ENCODE results near the gene FARSA. TPM values are rescaled to one million over a fixed set of nuclear protein-coding genes. Genes with fewer than 3 reads are reported as not detected.
A peak's percentile ranks its signal among the peaks of the same experiment; 100 is the strongest.
"Not testable (repeated sequence)": the region's sequence is repeated elsewhere in the genome, so short reads cannot be mapped to it uniquely, and the experiment has no call there.

Gene FARSA
- total RNA-seq, 1 donor from 2014 or later = 74.0 TPM

- DNase-seq (ENCODE audit: extremely low read depth, low read depth, low spot score) = no peak
Measured at GRCh38 chr19:12896460-12896859, 37.1 kb downstream of the FARSA start.

DNA sequence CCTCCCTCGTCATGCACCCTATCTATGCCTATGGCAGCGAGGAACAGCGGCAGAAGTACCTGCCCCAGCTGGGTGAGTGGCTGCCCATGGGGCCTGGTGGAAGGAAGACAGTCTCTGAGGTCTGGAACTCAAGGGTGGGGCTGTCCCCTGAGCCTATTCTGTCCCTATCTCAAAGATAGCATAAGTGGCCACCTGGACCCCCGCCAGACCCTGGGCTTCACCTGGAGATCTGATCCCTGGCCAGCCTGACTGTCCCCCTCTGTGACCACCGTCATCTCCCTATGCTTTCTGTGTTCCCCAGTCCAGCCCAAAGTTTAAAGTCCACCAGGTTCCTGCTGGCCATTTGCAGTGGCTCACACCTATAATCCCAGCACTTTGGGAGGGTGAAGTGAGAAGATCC, 39.9 kb downstream of the FARSA start:
- no peak for DNase-seq (ENCODE audit: extremely low read depth, low read depth, low spot score)

- no peak for DNase-seq (ENCODE audit: extremely low read depth, low read depth, low spot score)
Measured at GRCh38 chr19:12891553-12892021, 41.9 kb downstream of the FARSA start.

- peak; percentile 90 for DNase-seq (ENCODE audit: extremely low read depth, low read depth, low spot score)
Measured at GRCh38 chr19:12890787-12891552, 42.5 kb downstream of the FARSA start, which contains the start of gene GCDH. TSS of gene GCDH (plus strand) at chr19:12891160. CDS start at chr19:12891305, 145 bp downstream.

DNA sequence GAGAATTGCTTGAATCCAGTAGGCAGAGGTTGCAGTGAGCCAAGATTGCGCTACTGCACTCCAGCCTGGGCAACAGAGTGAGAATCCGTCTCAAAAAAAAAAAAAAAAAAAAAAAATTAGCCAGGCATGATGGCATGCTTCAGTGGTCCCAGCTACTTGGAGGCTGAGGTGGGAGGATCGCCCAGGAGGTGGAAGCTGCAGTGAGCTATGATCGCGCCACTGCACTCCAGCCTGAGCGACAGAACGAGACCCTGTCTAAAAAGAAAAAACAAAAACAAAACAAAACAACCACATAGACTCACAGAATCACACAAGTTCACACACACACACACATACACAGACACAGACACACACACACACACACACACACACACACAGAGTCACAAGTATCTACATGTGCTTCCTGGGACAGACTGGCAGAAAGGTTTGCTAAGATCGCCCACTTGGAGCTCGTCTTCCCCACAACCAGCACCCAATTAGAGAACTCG, 43.2 kb downstream of the FARSA start:
- DNase-seq (ENCODE audit: extremely low read depth, low read depth, low spot score) = not testable (repeated sequence)

DNA sequence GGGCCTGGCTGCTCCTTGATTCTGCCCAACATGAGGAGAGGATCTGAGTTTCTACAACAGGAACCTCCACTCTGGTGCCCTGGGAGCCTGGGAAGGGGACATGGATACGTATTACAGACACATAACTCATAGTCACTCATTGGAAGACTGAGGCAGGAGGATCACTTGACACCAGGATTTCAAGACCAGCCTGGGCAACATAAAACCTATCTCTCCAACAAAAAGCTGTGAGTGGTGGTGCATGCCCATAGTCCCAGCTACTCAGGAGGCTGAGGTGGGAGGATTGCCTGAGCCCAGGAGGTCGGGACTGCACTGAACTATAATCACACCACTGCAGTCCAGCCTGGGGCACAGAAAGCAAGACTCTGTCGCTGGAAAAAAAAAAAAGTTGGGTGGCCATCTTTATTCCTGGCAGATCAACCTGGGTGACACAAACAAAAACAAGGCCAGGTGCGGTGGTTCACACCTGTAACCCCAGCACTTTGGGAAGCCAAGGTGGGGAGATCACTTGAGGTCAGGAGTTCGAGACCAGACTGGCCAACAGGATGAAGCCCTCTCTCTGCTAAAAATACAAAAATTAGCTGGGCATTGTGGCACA, 45.4 kb downstream of the FARSA start:
- DNase-seq (ENCODE audit: extremely low read depth, low read depth, low spot score) = no peak

GRCh38 chr19:12886969-12887747, 46.4 kb downstream of the FARSA start, which contains the start of gene KLF1:
TSS of gene KLF1 (minus strand) at chr19:12887201. CDS start at chr19:12887140, 61 bp downstream.
- no peak for DNase-seq (ENCODE audit: extremely low read depth, low read depth, low spot score)

- DNase-seq (ENCODE audit: extremely low read depth, low read depth, low spot score) = no peak
Measured at GRCh38 chr19:12886651-12886968, 46.9 kb downstream of the FARSA start.

DNA sequence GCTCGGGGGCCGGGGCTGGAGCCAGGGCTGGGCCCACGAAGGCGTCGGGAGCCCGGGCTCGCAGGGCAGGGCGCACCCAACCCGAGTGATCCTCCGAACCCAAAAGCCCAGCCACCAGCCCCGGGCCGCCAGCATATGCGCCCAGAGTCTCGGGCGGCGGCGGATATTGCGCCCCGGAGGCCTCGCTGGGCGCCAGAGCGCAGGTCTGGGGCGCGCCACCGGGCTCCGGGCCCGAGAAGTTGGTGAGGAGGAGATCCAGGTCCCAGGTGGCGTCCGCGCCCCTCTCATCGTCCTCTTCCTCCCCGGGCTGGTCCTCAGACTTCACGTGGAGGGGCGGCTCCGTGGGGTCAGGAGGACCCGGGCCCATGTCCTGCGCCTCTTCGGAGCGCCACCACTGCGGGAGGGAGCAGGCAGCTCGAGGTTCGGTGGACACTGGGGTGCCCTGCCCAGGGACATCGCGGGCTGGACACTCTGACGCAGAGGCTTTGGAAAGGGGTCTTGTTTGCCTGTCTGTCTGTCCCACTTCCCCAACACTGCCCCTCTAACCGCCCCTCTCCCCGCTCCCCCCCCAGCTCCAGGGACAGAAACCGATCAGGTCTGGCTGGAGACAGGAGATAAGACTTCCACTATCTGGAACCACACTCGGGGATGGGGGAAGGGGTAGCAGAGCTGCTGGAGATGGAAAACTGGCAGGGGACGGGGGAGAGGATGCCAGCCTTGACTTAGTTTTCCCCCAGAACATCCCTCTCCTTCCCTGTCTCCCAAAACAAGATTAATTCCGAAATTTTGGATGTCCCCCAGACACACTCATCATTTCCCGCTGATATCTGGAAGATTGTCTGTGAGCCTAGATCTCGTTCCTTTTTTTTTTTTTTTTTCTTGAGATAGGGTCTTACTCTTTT, 47.5 kb downstream of the FARSA start:
- DNase-seq (ENCODE audit: extremely low read depth, low read depth, low spot score) = no peak

GRCh38 chr19:12884926-12885748, 48.4 kb downstream of the FARSA start:
- no peak for DNase-seq (ENCODE audit: extremely low read depth, low read depth, low spot score)

GRCh38 chr19:12884627-12884925, 48.9 kb downstream of the FARSA start:
- no peak for DNase-seq (ENCODE audit: extremely low read depth, low read depth, low spot score)

- DNase-seq (ENCODE audit: extremely low read depth, low read depth, low spot score) = no peak
Measured at GRCh38 chr19:12884202-12884601, 49.3 kb downstream of the FARSA start.

DNA sequence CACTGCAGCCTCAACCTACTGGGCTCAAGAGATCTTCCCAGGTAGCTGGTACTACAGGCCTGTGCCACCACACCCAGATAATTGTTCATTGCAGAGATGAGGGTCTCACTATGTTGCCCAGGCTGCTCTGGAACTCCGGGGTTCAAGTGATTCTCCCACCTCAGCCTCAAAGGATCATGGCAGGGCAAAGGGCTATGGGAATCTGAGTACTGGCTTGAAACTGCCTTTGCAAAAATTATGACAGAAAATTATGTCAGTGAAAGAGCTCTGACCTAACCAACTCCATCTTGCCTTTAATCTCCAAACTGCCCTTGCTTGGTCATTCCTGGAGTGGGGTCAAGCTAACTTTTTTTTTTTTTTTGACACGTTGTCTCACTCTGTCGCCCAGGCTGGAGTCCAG, 50.9 kb downstream of the FARSA start:
- DNase-seq (ENCODE audit: extremely low read depth, low read depth, low spot score) = no peak

GRCh38 chr19:12881172-12881808, 52.2 kb downstream of the FARSA start, which contains the start of gene DNASE2:
TSS of gene DNASE2 (minus strand) at chr19:12881449. CDS start at chr19:12881375, 74 bp downstream.
- peak; percentile 27 for DNase-seq (ENCODE audit: extremely low read depth, low read depth, low spot score)

- DNase-seq (ENCODE audit: extremely low read depth, low read depth, low spot score) = no peak
Measured at GRCh38 chr19:12880551-12881171, 52.9 kb downstream of the FARSA start.

DNA sequence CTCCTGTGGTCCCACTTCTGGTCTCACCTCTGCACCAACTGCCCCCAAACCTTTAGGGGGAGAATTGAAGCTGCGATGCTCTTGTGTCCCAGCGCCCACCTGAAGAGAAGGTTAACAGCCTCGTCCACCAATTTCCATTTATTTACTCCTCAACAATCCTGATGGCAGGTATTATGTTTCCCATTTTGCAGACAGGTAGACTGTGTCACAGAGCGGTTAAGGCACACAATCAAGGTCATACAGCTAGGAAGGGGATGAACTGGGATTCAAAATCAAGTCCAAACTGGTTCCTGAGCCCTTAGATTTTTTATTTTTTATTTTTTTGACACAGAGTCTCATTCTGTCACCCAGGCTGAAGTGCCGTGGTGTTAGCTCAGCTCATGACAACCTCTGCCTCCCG, 58.4 kb downstream of the FARSA start:
- DNase-seq (ENCODE audit: extremely low read depth, low read depth, low spot score) = no peak

- DNase-seq (ENCODE audit: extremely low read depth, low read depth, low spot score) = no peak
Measured at GRCh38 chr19:12873891-12874745, 59.4 kb downstream of the FARSA start.

Measured in glomerular endothelial cell (primary cell).